Measurements from ENCODE around the gene CNPY1.

CNPY1 gene

GRCh38 chr7:155571581-155572345 is 25.4 kb upstream of the CNPY1 start:
- TF ChIP-seq SIN3A (IDR thresholded peaks at IDR 0.05; ENCODE audit: borderline replicate concordance, insufficient read depth, low read length), result no peak
- TF ChIP-seq TAF1 (IDR thresholded peaks at IDR 0.05; ENCODE audit: borderline replicate concordance, insufficient read depth, low read length), result no peak
- no peak for TF ChIP-seq FOXP2 (optimal IDR thresholded peaks at IDR 0.05; ENCODE audit: borderline replicate concordance, extremely low read depth, extremely low read length, insufficient read depth)
- no peak for TF ChIP-seq REST (IDR thresholded peaks at IDR 0.05; ENCODE audit: insufficient read depth in 1 of 2, low read depth in 2 of 2, low read length in 2 of 2)
- no peak for TF ChIP-seq POLR2AphosphoS5 (IDR thresholded peaks at IDR 0.05; ENCODE audit: low read depth, low read length)

GRCh38 chr7:155570991-155571390 is 24.6 kb upstream of the CNPY1 start:
- no peak for TF ChIP-seq SIN3A (IDR thresholded peaks at IDR 0.05; ENCODE audit: borderline replicate concordance, insufficient read depth, low read length)
- no peak for TF ChIP-seq FOXP2 (optimal IDR thresholded peaks at IDR 0.05; ENCODE audit: borderline replicate concordance, extremely low read depth, extremely low read length, insufficient read depth)
- no peak for TF ChIP-seq POLR2AphosphoS5 (IDR thresholded peaks at IDR 0.05; ENCODE audit: low read depth, low read length)
- TF ChIP-seq TAF1 (IDR thresholded peaks at IDR 0.05; ENCODE audit: borderline replicate concordance, insufficient read depth, low read length), result no peak
- TF ChIP-seq REST (IDR thresholded peaks at IDR 0.05; ENCODE audit: insufficient read depth in 1 of 2, low read depth in 2 of 2, low read length in 2 of 2), result no peak

- TF ChIP-seq FOXP2 (optimal IDR thresholded peaks at IDR 0.05; ENCODE audit: borderline replicate concordance, extremely low read depth, extremely low read length, insufficient read depth), result no peak
- TF ChIP-seq REST (IDR thresholded peaks at IDR 0.05; ENCODE audit: insufficient read depth in 1 of 2, low read depth in 2 of 2, low read length in 2 of 2), result no peak
- no peak for TF ChIP-seq POLR2AphosphoS5 (IDR thresholded peaks at IDR 0.05; ENCODE audit: low read depth, low read length)
- no peak for TF ChIP-seq TAF1 (IDR thresholded peaks at IDR 0.05; ENCODE audit: borderline replicate concordance, insufficient read depth, low read length)
- no peak for TF ChIP-seq SIN3A (IDR thresholded peaks at IDR 0.05; ENCODE audit: borderline replicate concordance, insufficient read depth, low read length)
These were observed 24.0 kb upstream of the CNPY1 start for GRCh38 chr7:155570171-155570958.

- TF ChIP-seq SIN3A (IDR thresholded peaks at IDR 0.05; ENCODE audit: borderline replicate concordance, insufficient read depth, low read length), result no peak
- TF ChIP-seq TAF1 (IDR thresholded peaks at IDR 0.05; ENCODE audit: borderline replicate concordance, insufficient read depth, low read length), result no peak
- no peak for TF ChIP-seq POLR2AphosphoS5 (IDR thresholded peaks at IDR 0.05; ENCODE audit: low read depth, low read length)
- TF ChIP-seq FOXP2 (optimal IDR thresholded peaks at IDR 0.05; ENCODE audit: borderline replicate concordance, extremely low read depth, extremely low read length, insufficient read depth), result no peak
- TF ChIP-seq REST (IDR thresholded peaks at IDR 0.05; ENCODE audit: insufficient read depth in 1 of 2, low read depth in 2 of 2, low read length in 2 of 2), result no peak
These were observed 23.3 kb upstream of the CNPY1 start for GRCh38 chr7:155569681-155570080.
